Measurements from ENCODE around the gene SETBP1. TPM values are rescaled to one million over a fixed set of nuclear protein-coding genes. Genes with fewer than 3 reads are reported as not detected.

Gene SETBP1
- total and polyA plus RNA-seq, 9 of the 15 experiments (the other 6 are each of a cell fraction or from before 2014, with no cell fraction given): under 0.01 to 0.13 (median 0.04) TPM

- BruUV-seq (replicated peaks): no TSS peak
- Histone ChIP-seq H3K4me2 (ENCODE audit: insufficient read depth, low read length) (no peak overlapping the region), H3K79me2 (ENCODE audit: control insufficient read depth, insufficient read depth, low read length) (no peaks in the 10 kb centered on the region), H3K4me3 (no peak overlapping the region), H3K9ac (ENCODE audit: insufficient read depth in 1 of 2, low read depth in 2 of 2, low read length in 2 of 2) (no peak overlapping the region), H3K9me1 (ENCODE audit: control insufficient read depth, insufficient read depth, low read length) (no peaks in the 10 kb centered on the region), H4K20me1 (replicated peaks; ENCODE audit: control insufficient read depth, insufficient read depth, low read length) (no peaks in the 10 kb centered on the region; the same call in 1 of the 2 replicates), H3K9me3 (replicated peaks; ENCODE audit: control insufficient read depth, insufficient read depth, low read depth, low read length) (no peaks in the 10 kb centered on the region), H3K27me3 (ENCODE audit: control insufficient read depth in 2 of 2, insufficient read depth in 2 of 2, low read length in 2 of 2) (no peaks in the 10 kb centered on the region), H2AFZ (ENCODE audit: low read depth, low read length) (no peak overlapping the region), H3K27ac (ENCODE audit: extremely low read depth, low read depth, low read length) (no peak overlapping the region), H3K4me1 (replicated peaks in 1 of 2; ENCODE audit: control insufficient read depth in 2 of 2, insufficient read depth in 2 of 2, low read length in 2 of 2) (no peaks in the 10 kb centered on the region), H3K36me3 (ENCODE audit: control insufficient read depth, insufficient read depth, low read length) (no peaks in the 10 kb centered on the region)
- FAIRE-seq (no peak), ATAC-seq (no peak), DNase-seq (ENCODE audit: extremely low read depth in 1 of 4, low spot score in 3 of 4) (no peak)
- ChIA-PET CTCF (ENCODE audit: low intra/inter-chr PET ratio) (no interaction called here), POLR2A (no interaction called here)
- in situ Hi-C loops (cut with MboI): no loop called here
- TF ChIP-seq ARID3A (IDR thresholded peaks at IDR 0.05; ENCODE audit: borderline replicate concordance, low read depth, low read length) (no peak), RB1 (IDR thresholded peaks at IDR 0.05; ENCODE audit: low read depth) (no peak), CTBP1 (IDR thresholded peaks at IDR 0.05; ENCODE audit: borderline replicate concordance) (no peak), TCF3 (CRISPR knock-in tag; IDR thresholded peaks at IDR 0.05) (no peak), HIVEP1 (CRISPR knock-in tag; IDR thresholded peaks at IDR 0.05) (no peak), ZNF699 (CRISPR knock-in tag; IDR thresholded peaks at IDR 0.05; ENCODE audit: insufficient replicate concordance) (no peak), PHF20 (IDR thresholded peaks at IDR 0.05; ENCODE audit: partially characterized antibody) (no peak), NR4A1 (CRISPR knock-in tag; IDR thresholded peaks at IDR 0.05) (no peak), NR4A1 (tag; IDR thresholded peaks at IDR 0.05) (no peak)
- WGBS (ENCODE audit: insufficient coverage, low coverage, missing lambda C conversion rate): 2% methylated on average over 7 of the region's 7 CpGs
- intact Hi-C loops (cut with micrococcal nuclease): no loop called here
Measured at GRCh38 chr18:44803019-44803650, 122.4 kb downstream of the SETBP1 start.
